ENCODE measurements around the gene GPD1L.
"Not testable (repeated sequence)": the region's sequence is repeated elsewhere in the genome, so short reads cannot be mapped to it uniquely, and the experiment has no call there.

GPD1L gene

DNA sequence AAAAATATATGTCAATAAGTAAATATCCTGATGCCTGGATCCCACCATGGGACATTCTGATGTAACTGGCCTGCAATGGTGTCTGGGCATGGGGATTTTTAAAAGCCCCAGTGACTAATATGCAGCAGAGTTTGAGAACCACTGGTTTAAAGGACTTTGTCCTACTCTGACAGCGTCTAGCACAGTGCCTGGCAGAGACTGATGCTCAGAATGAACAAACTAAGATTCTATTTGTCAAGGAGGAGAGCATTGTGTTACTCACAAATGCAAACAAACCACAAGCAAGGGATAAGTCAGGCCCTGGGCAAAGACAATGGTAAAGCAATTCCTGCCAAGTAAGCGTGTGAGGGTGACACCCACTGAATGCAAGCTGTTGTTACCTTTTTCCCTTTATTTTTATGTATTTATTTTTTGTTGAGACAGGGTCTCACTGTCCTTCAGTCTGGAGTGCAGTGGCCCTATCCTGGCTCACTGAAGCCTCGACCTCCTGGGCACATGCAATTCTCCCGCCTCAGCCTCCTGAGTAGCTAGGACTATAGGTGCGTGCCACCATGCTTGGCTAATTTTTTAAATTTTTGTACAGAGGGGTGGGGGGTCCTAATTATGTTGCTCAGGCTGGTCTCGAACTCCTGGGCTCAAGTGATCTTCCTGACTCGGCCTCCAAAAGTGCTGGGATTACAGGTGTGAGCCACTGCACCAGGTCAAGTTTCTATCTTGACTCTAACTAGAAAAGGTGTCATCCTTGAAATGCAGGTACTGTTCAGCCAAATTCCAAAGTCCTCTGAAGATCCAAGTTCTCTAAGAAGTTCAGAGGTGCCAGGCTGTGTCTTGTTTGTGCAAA lies 909 bp upstream of the GPD1L start:
- no peak for DNase-seq (ENCODE audit: low spot score)

DNA sequence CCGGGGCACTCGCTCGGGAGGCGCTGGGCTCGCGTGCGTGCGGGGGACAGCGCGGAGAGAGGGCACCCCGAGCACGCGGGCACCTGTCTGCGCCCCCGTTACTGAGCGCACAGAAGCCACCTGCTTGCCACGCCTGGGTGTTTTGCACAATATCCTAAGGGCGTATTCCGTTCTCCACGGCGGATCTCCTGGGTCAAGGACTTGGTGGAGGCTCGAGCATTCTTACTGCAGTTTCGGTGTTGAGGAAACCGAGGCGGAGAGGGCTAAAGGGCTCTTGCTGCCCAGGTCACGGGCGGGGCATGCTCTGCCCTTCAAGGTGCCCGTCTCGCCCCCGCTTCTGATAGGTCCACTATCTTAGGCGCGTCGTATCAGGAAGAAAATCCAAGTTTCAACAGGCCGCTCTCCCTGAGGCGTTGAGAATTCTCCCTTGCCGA lies 526 bp downstream of the GPD1L start:
- no peak for DNase-seq (ENCODE audit: low spot score)

DNA sequence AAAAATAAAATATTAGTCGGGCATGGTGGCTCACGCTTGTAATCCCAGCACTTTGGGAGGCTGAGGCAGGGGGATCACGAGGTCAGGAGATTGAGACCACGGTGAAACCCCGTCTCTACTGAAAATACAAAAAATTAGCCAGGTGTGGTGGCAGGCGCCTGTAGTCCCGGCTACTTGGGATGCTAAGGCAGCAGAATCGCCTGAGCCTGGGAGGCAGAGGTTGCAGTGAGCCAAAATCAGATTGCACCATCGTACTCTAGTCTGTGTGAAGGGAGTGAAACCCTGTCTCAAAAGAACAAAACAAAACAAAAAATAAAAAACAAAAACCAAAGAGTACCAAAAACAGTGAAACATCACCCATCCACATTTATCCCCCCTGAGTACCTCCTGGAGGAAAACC lies 1.8 kb downstream of the GPD1L start:
- not testable (repeated sequence) for DNase-seq (ENCODE audit: low spot score)

DNA sequence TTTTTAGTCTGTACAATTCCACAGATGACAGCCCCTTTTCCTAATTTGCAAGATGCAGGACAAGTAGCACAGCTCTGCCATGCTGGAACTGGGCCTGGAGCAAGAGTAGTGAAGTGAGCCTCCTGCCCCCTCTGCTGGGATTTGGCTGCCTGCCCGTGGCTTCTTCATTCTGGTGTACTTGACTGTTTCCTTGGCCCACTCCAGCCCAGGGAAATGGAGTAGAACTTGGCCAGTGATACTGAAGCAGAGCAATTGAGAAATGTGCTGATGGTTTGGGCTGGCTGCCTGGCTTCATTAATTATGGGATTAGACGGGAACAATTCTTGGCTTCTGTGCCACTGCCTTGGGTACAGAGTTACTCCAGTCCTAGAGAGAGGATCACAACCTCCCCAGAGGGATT lies 2.8 kb downstream of the GPD1L start:
- DNase-seq (ENCODE audit: low spot score): no peak

DNA sequence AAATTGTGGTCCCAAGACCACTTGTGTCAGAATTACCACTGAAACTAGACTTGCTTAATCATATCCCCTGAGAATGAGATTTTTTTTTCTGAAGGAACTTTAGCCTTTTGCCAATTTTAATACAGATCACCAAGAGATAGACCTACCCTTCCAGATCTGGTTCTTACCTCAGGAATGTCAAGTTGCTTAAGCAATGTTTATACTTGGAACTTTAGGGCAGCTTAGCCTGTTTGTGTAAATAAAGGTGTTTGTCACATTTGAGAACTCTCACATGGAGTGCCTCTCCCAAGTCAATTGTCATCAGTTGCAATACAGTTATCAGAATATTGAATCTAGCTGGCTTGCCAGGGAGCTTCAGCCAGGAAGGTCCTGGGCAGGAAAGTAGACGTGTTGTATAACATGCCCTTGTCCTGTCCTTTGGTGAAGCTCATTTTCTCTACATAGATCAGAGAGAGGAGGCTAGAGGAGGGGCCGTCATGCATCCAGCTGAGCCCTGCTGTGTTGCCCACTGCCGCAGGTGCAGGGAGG lies 3.9 kb downstream of the GPD1L start:
- no peak for DNase-seq (ENCODE audit: low spot score)

DNA sequence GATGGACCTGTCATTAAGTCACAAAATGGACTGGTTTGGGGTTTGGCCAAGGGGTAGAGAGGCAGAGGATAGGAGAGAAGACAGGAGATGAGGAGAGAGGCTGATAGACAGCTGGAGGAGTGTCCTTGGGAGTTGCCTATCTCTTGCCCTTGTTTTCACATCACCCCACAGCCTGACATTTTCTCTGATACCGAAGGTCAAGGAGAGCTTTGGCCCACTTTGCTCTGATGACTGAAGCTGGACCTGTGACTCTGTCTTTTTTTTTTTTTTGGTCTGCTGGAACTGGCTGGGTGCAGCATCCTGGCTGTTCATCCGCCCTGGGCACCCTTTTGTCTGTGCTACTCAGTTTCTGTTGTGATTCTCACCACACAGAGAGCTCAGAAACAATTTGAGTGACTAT lies 5.1 kb downstream of the GPD1L start:
- no peak for DNase-seq (ENCODE audit: low spot score)

DNA sequence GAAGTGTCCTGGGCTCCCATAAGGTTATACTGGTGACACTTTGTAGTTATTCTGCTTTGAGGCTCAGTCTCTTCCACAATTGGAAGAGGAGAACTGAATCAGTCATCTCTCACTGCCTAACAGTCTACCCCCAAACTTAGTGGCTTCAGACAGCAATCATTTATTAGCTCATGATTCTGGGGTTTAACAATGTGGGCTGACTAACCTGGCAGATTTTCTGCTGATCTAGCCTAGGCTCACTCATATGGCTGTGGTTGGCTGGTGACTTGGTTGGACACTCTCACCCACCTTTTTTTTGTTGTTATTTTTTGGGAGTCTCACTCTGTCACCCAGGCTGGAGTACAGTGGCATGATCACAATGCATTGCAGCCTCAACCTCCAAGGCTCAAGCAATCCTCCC lies 7.1 kb downstream of the GPD1L start:
- DNase-seq (ENCODE audit: low spot score): no peak

DNA sequence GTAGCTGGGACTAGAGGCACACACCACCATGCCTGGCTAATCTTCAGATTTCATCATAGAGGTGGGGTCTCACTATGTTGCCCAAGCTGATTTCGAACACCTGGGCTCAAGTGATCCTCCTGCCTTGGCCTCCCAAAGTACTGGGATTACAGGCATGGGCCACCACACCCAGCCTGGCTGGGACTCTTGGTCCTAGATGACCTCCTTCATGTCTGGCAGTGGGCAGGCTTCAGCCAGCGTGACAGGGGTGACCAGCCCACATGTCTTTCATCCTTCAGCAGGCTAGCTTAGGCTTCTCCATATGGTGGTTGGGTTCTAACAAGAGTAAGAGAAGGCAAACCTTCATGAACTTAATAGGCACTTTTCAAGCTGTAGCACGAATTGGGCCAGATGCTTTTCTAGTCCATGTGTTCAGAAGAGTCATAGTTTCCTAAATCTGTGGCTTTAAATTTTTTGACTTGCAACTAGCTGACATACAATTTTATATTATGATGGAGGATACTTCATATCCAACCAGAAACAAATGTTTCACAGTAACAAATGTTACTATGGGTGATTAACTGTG lies 7.6 kb downstream of the GPD1L start:
- DNase-seq (ENCODE audit: low spot score): no peak

DNA sequence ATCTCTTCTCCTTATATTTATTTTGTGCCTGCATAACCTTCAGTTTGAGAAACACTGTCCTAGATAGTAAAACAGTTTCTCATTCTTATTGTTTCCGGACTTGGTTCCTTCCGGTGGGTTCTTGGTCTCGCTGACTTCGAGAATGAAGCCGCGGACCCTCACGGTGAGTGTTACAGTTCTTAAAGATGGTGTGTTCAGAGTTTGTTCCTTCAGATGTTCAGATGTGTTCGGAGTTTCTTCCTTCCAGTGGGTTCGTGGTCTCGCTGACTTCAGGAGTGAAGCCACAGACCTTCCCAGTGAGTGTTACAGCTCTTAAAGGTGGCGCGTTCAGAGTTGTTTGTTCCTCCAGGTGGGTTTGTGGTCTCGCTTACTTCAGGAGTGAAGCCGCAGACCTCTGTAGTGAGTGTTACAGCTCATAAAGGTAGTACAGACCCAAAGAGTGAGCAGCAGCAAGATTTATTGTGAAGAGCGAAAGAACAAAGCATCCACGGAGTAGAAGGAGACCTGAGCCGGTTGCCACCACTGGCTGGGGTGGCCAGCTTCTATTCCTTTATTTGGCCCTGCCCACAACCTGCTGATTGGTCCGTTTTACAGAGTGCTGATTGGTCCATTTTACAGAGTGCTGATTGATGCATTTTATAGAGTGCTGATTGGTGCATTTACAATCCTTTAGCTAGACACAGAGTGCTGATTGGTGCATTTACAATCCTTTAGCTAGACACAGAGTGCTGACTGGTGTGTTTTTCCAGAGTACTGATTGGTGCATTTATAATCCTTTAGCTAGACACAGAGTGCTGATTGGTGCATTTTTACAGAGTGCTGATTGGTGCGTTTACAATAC lies 8.3 kb downstream of the GPD1L start:
- DNase-seq (ENCODE audit: low spot score): not testable (repeated sequence)

DNA sequence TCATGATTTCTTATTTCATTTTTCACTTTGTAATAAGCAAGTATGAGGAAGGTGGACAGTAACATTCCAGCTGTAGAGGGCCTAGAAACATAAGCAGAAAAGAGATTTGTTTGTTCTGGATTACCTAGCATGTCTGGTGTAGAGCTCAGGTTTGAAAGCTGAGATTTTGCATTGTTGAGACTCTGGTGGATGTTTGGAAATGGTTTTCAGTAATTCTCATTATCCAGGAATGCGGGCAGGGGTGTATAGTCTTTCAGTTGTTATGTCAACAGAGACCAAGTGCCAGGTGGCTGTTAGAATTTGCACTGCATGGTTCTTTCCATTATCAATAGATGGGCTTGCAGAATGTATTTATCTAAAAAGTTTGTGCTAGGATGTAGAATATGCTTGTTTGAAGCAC lies 10.9 kb downstream of the GPD1L start:
- no peak for DNase-seq (ENCODE audit: low spot score)

DNA sequence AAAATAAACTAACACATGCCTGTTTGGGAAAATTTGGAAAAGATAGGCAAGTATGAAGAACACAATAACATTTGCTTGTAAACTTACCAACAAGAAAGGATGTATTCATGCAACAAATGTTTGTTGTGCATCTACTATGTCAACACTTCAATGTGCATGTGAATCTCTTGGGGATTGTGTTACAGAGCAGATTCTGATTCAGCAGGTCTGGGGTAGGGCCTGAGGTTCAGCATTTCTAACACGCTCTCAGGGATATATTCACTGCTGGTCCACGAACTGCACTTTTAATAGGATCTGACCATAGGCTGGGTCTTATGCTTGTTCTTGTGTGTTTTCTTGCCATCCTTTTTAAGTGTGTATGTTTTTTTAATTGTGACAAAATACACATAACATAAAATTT lies 11.8 kb downstream of the GPD1L start:
- no peak for DNase-seq (ENCODE audit: low spot score)

DNA sequence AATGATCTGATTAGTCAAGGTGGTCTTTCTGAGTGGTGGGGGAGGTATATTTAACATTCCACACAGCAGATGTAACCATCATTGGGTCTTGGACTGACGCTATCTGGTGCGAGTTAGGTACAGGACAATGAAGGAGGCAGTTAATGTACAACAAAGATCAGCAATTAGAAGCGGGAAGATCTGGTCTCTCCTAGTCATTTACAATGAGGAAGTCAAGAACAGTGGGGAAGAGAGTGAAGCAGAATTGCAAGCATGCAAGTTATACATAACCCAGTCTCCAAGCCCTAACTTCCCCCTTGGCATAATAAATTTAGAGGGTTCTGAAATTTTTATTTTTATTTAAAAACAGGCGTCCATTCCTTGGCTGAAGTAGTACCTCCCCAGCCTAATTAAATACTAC lies 14.1 kb downstream of the GPD1L start:
- no peak for DNase-seq (ENCODE audit: low spot score)

DNA sequence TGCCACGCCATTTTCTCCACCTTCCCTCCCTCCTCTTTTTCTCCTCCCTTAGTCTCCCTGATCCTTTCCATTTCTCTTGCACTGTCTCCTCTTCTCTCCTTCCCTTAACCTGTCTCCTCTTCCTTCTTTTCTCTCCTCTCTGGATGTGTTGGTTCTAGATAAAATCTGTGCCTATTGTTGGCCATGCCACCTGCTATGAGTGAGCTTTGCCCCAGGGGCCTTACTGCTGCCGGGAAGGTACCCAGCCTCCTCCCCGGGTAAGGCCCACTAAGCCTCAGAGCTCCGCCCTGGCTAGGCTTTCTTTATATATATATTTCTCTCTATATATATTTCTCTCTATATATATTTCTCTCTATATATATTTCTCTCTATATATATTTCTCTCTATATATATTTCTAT lies 14.7 kb downstream of the GPD1L start:
- DNase-seq (ENCODE audit: low spot score): no peak

DNA sequence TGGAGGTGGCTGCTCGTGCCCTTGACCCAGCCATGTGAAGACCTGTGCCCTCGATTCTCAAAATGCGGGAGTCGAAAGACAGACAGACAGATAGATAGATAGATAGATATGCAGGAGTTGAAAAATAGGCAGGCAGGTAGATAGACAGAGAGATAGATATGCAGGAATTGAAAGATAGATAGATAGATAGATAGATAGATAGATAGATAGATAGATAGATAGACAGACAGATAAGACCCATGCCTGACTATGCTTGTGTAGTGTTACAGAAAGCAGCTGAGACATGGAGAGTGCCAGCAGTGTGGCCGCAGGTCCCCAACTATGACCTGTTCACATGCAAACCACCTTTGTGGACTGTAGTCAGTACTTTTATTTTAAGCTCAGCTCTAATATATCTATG lies 17.2 kb downstream of the GPD1L start:
- no peak for DNase-seq (ENCODE audit: low spot score)

DNA sequence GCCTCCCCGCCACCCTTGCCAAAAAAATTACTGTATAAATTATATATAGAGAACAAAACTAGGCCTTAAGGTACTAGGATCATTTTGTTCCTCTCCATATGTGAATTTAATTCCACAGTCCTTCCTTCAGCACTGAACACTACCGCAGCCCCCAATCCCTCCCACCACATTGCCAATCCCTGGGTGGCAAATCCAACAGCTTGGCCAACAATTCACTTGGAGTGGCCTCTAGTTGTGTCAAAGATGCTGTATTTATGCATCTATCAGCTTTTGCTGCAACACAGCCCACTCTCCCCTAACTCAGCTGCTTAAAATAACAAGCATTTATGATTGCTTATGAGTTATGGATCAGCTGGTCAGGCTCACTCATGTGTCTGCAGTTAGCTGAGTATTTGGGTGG lies 18.6 kb downstream of the GPD1L start:
- no peak for DNase-seq (ENCODE audit: low spot score)

DNA sequence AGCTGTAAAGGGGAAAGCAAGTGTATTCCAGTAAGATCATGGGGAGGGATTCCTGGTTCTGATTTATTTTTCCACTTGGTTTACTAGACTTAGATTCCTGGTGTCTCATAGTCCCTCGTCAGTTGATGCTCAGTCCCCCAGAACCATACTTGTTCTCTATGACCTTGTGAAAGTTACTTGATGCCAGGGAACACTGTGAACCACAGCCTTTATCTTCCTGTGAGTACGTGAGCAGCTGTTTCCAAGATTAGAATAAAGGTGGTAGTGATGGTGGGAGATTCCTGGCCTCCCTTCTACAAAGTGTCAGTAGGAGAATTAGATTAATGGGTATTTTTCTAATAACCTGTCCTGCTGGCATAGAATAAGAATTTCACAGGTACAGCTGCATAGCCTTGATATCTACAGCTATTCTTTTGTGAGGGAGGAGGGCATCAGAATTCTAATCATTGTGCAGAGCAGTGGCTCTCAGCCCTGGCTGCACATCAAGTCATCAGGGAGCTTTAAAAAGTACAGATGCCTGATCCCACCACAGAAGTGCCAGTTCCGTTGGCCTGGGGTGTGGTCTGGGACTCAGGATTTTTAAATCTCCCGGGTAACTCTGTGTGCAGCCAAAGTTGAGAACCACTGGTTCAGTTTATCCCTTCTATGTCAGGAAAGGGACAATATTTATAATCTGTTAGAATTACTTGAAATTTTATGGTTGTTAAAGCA lies 20.0 kb downstream of the GPD1L start:
- DNase-seq (ENCODE audit: low spot score): no peak

DNA sequence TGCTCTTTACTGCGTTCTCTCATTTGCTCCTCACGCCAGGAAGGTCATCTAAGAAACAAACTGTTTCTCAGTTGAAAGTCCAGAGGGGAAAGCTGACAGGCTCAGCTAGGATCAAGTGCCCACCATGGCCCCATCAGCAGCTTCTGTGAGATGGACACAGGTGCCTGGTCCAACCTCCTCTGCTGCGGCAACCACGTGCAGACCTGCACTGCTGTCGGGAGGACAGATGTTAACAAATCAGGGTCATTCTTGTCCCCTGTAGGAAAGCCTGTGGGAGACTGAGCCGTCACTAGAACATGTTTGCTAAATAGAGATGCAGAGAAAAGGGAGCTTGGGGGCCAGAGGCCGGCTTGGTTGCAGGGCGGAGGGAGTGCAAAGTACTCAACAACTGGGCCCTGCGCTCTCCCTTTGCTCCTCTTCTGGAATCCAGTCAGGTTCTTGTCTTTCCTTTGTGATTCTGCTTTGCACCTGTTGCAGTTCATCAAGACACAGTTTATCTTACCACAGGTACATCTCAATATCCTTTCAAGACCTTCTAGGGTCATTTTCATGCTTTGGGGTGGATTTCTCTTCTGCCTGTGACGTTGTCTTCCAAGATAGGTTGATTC lies 20.9 kb downstream of the GPD1L start:
- DNase-seq (ENCODE audit: low spot score): no peak

DNA sequence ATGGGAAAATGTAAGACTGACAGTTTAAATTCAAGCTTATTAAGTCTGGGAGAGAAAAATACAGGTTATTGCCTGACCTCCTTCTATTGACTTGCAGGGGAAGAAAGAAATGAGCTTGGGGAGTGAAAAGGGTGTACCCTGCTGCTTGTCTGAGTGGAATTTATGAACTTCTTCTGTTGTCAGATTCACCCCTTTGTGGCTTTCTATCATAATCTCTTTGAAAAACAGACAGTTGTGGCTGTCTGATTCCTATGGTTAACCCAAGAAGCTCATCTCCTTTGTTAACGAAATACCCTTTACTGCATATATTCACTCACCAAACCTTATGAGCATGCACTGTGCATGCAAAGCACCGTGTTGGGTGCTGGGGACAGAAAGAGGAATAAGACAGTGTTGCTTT lies 22.5 kb downstream of the GPD1L start:
- DNase-seq (ENCODE audit: low spot score): no peak

DNA sequence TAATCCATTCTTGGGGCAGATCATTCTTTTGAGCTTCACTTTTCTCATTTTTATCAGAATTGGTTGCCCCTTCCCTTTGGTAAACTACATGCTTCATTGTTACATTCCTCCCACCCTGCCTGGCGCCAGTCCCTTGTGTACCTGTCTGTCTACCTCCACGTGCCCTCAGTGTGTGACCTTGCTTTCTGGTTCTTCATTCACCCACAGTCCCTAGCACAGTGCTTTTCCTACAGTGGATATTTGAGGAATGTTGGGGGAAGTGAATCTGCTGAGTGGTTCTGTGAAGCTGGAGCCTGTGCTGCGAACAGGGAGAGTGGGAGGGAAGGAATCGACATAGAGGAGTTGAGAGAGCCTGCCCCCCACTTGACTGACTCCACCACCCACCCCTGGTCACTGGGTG lies 23.4 kb downstream of the GPD1L start:
- DNase-seq (ENCODE audit: low spot score): no peak

DNA sequence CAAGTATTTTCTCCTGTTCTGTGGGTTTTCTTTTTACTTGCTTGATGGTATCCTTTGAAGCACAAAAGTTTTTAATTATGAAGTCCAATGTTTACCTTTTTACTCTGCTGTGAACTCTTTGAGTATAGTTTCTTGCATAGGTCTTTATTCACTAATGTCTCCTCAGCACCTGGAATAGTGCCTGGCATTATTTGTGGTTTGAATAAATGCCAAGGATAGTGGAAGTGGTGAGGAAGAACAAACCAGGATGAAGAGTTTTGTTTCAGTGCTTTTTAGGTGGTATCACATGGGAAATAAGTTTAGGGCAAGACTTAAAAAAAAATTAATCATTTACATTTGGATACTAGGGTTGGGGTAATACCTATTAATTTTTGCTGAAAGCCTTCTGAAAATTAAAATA lies 25.7 kb downstream of the GPD1L start:
- DNase-seq (ENCODE audit: low spot score): no peak

DNA sequence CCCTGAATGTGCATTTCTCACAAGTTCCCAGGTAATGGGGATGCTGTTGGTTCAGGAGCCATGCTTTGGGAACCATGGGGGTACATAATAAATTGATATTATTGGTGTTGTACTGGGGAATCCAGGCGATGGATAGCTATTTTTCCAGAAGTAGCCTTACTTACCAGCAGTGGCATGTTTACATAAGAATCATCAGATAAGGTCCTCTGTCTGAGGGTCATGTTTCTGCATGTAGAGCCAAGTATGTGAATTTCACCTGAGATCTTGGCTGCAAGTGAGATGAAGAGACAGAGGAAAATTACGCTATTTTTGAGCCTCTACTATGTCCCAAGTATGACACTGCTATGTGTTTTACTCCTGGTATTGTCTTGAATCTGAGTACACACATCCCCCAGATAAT lies 26.3 kb downstream of the GPD1L start:
- no peak for DNase-seq (ENCODE audit: low spot score)

DNA sequence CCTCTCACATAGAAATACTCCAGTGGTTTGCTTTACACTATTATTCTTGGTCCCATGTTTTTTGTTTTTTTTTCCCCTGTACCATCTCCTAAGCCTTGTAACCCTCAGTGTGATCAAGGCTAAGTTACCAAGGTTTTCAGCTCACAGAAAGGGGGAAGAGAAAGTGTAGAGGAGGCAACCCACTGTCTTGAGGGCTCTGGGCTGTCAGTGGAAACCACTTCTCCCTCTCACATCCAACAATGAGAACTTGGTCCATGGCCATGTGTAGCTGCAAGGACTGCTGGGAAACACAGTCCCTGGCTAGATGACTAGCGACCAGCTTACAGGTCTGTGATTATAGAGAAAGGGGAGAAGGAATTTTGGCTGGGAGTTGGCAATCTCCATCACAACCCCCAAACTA lies 30.3 kb downstream of the GPD1L start:
- no peak for DNase-seq (ENCODE audit: low spot score)
